Gastrocnemius medialis (tissue), 4 donors: ENCODE results near the gene CADM2. TPM values are rescaled to one million over a fixed set of nuclear protein-coding genes. Genes with fewer than 3 reads are reported as not detected.

Experiments used
- ATAC-seq, 2 donors: fragments of 150-250 bp; one replicate each; pipeline ENCODE4 v1.9.1; 2016
- DNase-seq, 2 donors: peaks; one replicate each; pipeline ENCODE4 v3.0.0-alpha.2; 2019
- H3K27ac ChIP-seq, 4 donors: fragments of 200-600 bp; sonication (generic); 1 replicate in 1 of 4; 2 replicates in 3 of 4; pipeline ENCODE4 v1.5.1; 2016 to 2018; ENCODE audit warnings: mild to moderate bottlenecking in 2 of 4, moderate library complexity in 1 of 4
- H3K27me3 ChIP-seq, 3 donors: fragments of 200-600 bp; sonication (generic) in 2 of 3; 1 replicate in 1 of 3; 2 replicates in 2 of 3; pipeline versions ENCODE4 v1.5.1 to v1.6.0; 2016 to 2019; ENCODE audit warnings: mild to moderate bottlenecking in 1 of 3, moderate library complexity in 1 of 3
- H3K36me3 ChIP-seq, 2 donors: fragments of 200-600 bp; sonication (generic) in 1 of 2; one replicate each; pipeline ENCODE4 v1.5.1; 2017 to 2018
- H3K4me1 ChIP-seq, 2 donors: fragments of 200-600 bp; sonication (generic) in 1 of 2; one replicate each; pipeline ENCODE4 v1.5.1; 2016 to 2017; ENCODE audit warnings: mild to moderate bottlenecking in 2 of 2
- H3K4me3 ChIP-seq, 4 donors: fragments of 200-600 bp; sonication (generic) in 3 of 4; 1 replicate in 1 of 4; 2 replicates in 3 of 4; pipeline ENCODE4 v1.5.1; 2016 to 2019; ENCODE audit warnings: mild to moderate bottlenecking in 2 of 4
- H3K9me3 ChIP-seq, 3 donors: fragments of 200-600 bp; sonication (generic) in 2 of 3; 1 replicate in 1 of 3; 2 replicates in 2 of 3; pipeline ENCODE4 v1.5.1; 2016 to 2019
- POLR2A ChIP-seq, 2 donors: fragments of 450-650 bp; IDR thresholded peaks; one replicate each; pipeline ENCODE4 v1.6.1; 2017; ENCODE audit warnings: antibody characterized with exemption in 2 of 2, mild to moderate bottlenecking in 2 of 2, moderate library complexity in 2 of 2
- in situ Hi-C, 4 donors: fragments of 200-750 bp; cut with MboI; loops; one replicate each; pipeline versions ENCODE4 v1.15.0 to v1.8.0; 2017; ENCODE audit warnings: low sequenced_read_pairs in 4 of 4
- intact Hi-C: fragments of 100-400 bp; cut with DNase I; formaldehyde crosslinking; loops from one replicate; pipeline ENCODE4 v1.15.1; 2023; ENCODE audit warnings: low total_unique reads
- total RNA-seq, 4 donors: library from RNA; depleted of rRNA; stranded (reverse); fragments of >200 nt; gene quantifications; one replicate each; pipeline versions ENCODE4 v1.1.0 to v1.2.3, GENCODE V29; 2016
- TF ChIP-seq, protein P1 (sequence below), 5 experiments: fragments of 450-650 bp in 3 of 5; fragments of 200-600 bp in 2 of 5; sonication (generic) in 2 of 5; IDR thresholded peaks in 4 of 5; conservative IDR thresholded peaks in 1 of 5; 1 replicate in 4 of 5; 2 replicates in 1 of 5; pipeline ENCODE4 v1.5.1; 2016 to 2019; ENCODE audit warnings: antibody characterized with exemption in 5 of 5, mild to moderate bottlenecking in 3 of 5, moderate library complexity in 3 of 5

CADM2 gene
- total RNA-seq, 4 donors from 2014 or later = 2.7 to 9.0 (median 6.0) TPM

DNA sequence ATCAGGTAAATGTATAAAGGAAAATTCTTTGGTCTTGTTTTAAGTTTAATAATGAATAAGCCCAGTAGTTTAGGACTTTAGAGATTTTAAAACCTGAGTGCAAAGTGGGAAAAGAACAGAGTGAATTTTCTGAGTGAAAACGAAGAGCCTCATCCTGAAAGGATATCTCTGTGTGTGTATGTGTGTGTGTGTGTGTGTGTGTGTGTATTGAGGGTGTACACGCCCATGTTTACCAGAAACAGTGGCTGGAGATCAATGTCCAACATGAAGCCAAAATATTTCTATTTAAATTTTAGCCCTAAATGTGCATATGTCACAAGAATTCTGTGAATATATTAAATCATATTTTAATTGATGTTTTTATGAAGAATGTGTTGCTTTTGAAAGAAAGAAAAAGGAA lies 549.9 kb downstream of the CADM2 start:
- in situ Hi-C loops = no loop called here
- ATAC-seq = no peak
- H3K27ac ChIP-seq = no peak overlapping the region
- no peaks in the 10 kb centered on the region for H3K9me3 ChIP-seq
- DNase-seq = no peak
- no peaks in the 10 kb centered on the region for H3K36me3 ChIP-seq
- no peaks in the 10 kb centered on the region for H3K27me3 ChIP-seq
- intact Hi-C loops = no loop called here
- TF ChIP-seq POLR2A (IDR thresholded peaks at IDR 0.05) = no peak
- TF ChIP-seq, protein P1, sequence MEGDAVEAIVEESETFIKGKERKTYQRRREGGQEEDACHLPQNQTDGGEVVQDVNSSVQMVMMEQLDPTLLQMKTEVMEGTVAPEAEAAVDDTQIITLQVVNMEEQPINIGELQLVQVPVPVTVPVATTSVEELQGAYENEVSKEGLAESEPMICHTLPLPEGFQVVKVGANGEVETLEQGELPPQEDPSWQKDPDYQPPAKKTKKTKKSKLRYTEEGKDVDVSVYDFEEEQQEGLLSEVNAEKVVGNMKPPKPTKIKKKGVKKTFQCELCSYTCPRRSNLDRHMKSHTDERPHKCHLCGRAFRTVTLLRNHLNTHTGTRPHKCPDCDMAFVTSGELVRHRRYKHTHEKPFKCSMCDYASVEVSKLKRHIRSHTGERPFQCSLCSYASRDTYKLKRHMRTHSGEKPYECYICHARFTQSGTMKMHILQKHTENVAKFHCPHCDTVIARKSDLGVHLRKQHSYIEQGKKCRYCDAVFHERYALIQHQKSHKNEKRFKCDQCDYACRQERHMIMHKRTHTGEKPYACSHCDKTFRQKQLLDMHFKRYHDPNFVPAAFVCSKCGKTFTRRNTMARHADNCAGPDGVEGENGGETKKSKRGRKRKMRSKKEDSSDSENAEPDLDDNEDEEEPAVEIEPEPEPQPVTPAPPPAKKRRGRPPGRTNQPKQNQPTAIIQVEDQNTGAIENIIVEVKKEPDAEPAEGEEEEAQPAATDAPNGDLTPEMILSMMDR (IDR thresholded peaks at IDR 0.05 in 4 of 5, conservative IDR thresholded peaks at IDR 0.05 in 1 of 5) = no peak
- no peak overlapping the region for H3K4me3 ChIP-seq
- peaks cover 0 to 6% of the 10 kb centered on the region in 2 donors for H3K4me1 ChIP-seq

DNA sequence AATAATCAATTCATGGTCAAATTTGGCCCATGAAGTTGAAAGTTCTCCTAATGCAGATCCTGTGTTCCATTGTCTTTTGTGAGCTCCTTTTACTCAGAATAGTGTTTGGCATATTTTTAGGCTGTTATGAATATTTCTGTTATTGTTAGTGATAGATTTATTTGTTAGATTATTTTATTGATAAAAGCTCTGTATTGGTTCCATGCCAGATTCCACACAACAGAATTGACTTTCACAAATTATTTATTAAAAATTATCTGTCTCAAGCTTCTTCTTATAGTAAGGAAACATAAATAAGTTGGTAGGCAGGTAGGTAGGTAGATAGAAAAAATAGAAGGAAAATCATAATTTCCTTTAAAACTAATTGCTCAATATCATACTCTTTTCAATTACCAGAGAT lies 557.4 kb downstream of the CADM2 start:
- in situ Hi-C loops = no loop called here
- Histone ChIP-seq H3K9me3 (no peaks in the 10 kb centered on the region), H3K4me1 (no peaks in the 10 kb centered on the region), H3K36me3 (no peaks in the 10 kb centered on the region), H3K4me3 (no peak overlapping the region), H3K27me3 (no peaks in the 10 kb centered on the region), H3K27ac (no peak overlapping the region)
- ATAC-seq = no peak
- intact Hi-C loops = no loop called here
- no peak for TF ChIP-seq POLR2A (IDR thresholded peaks at IDR 0.05)
- TF ChIP-seq, protein P1 (IDR thresholded peaks at IDR 0.05 in 4 of 5, conservative IDR thresholded peaks at IDR 0.05 in 1 of 5) = no peak
- DNase-seq = no peak

DNA sequence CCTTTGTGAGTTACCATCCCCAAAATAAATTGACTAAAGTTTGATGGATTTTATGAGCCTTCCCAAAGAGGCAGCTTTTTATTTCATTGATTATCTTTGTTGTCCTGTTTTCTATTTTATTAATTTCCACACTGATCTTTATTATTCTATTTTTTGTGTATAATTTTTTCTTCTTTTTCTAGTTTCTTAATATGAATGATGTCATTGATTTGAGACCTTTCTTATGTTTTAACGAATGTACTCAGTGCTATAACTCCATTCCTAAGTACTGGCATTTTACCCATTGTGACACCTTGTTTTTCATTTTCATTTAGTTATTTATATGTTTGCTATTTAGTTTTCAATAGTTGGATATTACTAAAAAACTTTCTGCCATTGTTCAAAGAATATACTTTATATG lies 565.3 kb downstream of the CADM2 start:
- H3K9me3 ChIP-seq = no peaks in the 10 kb centered on the region
- DNase-seq (no peak), ATAC-seq (no peak)
- no peaks in the 10 kb centered on the region for H3K36me3 ChIP-seq
- in situ Hi-C loops (no loop called here), intact Hi-C loops (no loop called here)
- no peak overlapping the region for H3K4me3 ChIP-seq
- TF ChIP-seq POLR2A (IDR thresholded peaks at IDR 0.05) = no peak
- TF ChIP-seq, protein P1 (IDR thresholded peaks at IDR 0.05 in 4 of 5, conservative IDR thresholded peaks at IDR 0.05 in 1 of 5) = no peak
- no peak overlapping the region for H3K27ac ChIP-seq
- H3K4me1 ChIP-seq = peaks cover 0 to 3% of the 10 kb centered on the region in 2 donors
- H3K27me3 ChIP-seq = no peaks in the 10 kb centered on the region

DNA sequence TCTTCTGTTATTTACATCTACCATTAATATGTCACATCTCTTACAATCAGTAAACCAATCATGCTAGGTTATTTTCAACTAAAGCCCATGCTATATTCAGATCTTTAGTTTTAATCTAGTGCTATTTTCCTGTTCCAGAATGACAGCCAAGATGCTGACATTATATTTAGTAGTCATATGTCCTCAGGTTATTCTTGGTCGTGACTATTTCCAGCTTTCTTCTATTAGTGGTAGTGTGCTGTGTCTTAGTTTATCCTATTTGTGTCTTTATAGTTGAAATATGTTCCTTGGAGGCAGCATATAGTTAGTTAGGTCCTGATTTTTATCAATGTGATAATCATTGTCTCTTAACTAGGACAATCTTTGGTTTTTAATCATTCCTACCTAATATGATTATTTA lies 566.5 kb downstream of the CADM2 start:
- H3K27me3 ChIP-seq = no peaks in the 10 kb centered on the region
- intact Hi-C loops = no loop called here
- no peaks in the 10 kb centered on the region for H3K9me3 ChIP-seq
- H3K27ac ChIP-seq = no peak overlapping the region
- ATAC-seq = peak in 1 of 2 donors; percentile 54
- H3K4me1 ChIP-seq = peaks cover 0 to 3% of the 10 kb centered on the region in 2 donors
- no peak for DNase-seq
- TF ChIP-seq, protein P1 (IDR thresholded peaks at IDR 0.05 in 4 of 5, conservative IDR thresholded peaks at IDR 0.05 in 1 of 5) = no peak
- TF ChIP-seq POLR2A (IDR thresholded peaks at IDR 0.05) = no peak
- in situ Hi-C loops = no loop called here
- H3K36me3 ChIP-seq = no peaks in the 10 kb centered on the region
- H3K4me3 ChIP-seq = no peak overlapping the region

DNA sequence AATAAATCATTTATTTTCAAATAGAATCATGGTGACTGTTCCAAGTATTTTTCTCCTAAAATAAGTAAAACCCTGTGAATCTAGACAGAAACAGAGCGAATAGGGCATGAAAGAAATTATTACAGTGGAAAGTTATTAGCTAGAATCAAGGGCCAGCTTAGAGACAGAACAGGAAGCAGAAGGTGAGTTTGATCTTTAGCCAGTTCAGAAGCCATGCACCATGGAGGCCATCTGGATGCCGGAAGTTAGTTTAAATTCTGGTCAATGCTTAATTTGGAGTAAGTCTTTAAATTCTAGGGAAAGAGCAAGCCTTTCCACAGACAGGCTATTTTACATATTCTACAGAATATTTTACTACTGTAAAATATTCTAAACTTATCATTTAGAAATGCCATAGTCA lies 574.8 kb downstream of the CADM2 start:
- Histone ChIP-seq H3K27me3 (no peaks in the 10 kb centered on the region), H3K9me3 (no peaks in the 10 kb centered on the region), H3K4me3 (no peak overlapping the region), H3K4me1 (no peaks in the 10 kb centered on the region), H3K36me3 (no peaks in the 10 kb centered on the region), H3K27ac (no peak overlapping the region)
- DNase-seq (no peak), ATAC-seq (no peak)
- no peak for TF ChIP-seq POLR2A (IDR thresholded peaks at IDR 0.05)
- TF ChIP-seq, protein P1 (IDR thresholded peaks at IDR 0.05 in 4 of 5, conservative IDR thresholded peaks at IDR 0.05 in 1 of 5) = no peak
- intact Hi-C loops = no loop called here
- in situ Hi-C loops = no loop called here
